ENCODE data around the gene SHROOM3.

DNA sequence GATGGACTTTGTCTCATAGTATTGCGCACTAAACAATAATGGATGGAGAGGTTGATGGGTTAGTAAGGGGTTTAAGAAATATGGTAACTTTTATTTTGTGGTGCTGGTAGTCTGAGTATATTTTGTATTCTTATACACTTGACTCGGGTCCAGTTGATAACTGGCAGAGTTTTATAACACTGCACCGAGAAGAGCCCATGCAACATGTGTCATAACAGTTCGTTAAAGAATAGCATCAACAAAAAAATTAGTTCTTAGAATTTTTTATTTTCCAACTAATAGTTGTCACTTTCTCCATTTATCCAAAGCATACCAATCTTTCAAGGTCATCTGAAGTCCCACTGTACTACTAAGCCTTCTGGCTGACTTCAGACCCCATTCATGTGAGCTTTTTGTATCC lies 287.8 kb downstream of the SHROOM3 start:
- no peak for TF ChIP-seq GATA2 (IDR thresholded peaks at IDR 0.05; ENCODE audit: low read depth, low read length)
- no peak for TF ChIP-seq GATA3 (IDR thresholded peaks at IDR 0.05; ENCODE audit: low read depth, low read length)

Measured in SH-SY5Y (cell line).